Lower leg skin (tissue), 4 donors: Measurements from ENCODE around the gene EPB41. TPM values are rescaled to one million over a fixed set of nuclear protein-coding genes. Genes with fewer than 3 reads are reported as not detected.
"Not testable (repeated sequence)": the region's sequence is repeated elsewhere in the genome, so short reads cannot be mapped to it uniquely, and the experiment has no call there.

Experiments
- DNase-seq, 2 donors: peaks; one replicate each; pipeline ENCODE4 v3.0.0-alpha.2; 2019; ENCODE audit warnings: low spot score in 2 of 2
- H3K4me3 ChIP-seq: fragments of 200-600 bp; sonication (generic); 2 replicates; pipeline ENCODE4 v1.5.1; 2017; ENCODE audit warnings: mild to moderate bottlenecking, low read depth; ENCODE audit not compliant: poor library complexity, severe bottlenecking
- CTCF ChIP-seq, 3 donors: fragments of 450-650 bp; IDR thresholded peaks; one replicate each; pipeline ENCODE4 v1.5.1; 2016; ENCODE audit warnings: antibody characterized with exemption in 3 of 3, mild to moderate bottlenecking in 3 of 3, moderate library complexity in 2 of 3
- POLR2A ChIP-seq, 2 donors: fragments of 450-650 bp; IDR thresholded peaks; one replicate each; pipeline ENCODE4 v1.6.1; 2016 to 2017; ENCODE audit warnings: antibody characterized with exemption in 2 of 2, mild to moderate bottlenecking in 1 of 2, moderate library complexity in 1 of 2
- WGBS, 2 donors: methylation state at CpG; one replicate each; pipeline ENCODE4 v1.1.5; 2018; 5-methylcytosine and 5-hydroxymethylcytosine counted together
- intact Hi-C: fragments of 100-400 bp; cut with DNase I; formaldehyde crosslinking; loops from one replicate; pipeline ENCODE4 v1.15.0; 2023; ENCODE audit warnings: low total_unique reads
- total RNA-seq, 4 donors: library from RNA; depleted of rRNA; stranded (reverse); fragments of >200 nt; gene quantifications; one replicate each; pipeline ENCODE4 v1.1.0, GENCODE V29; 2016

The EPB41 gene
- total RNA-seq, 4 donors from 2014 or later = 41.1 to 60.2 (median 50.3) TPM

GRCh38 chr1:28933277-28933676, 18.9 kb downstream of the EPB41 start:
- 92 to 97% methylated on average over 2 of the region's 2 CpGs for WGBS, 2 donors
- no peak for DNase-seq
- H3K4me3 ChIP-seq = no peak overlapping the region
- intact Hi-C loops = no loop called here
- TF ChIP-seq POLR2A (IDR thresholded peaks at IDR 0.05) (no peak), CTCF (IDR thresholded peaks at IDR 0.05) (no peak)

GRCh38 chr1:28933918-28934317, 19.5 kb downstream of the EPB41 start:
- DNase-seq = no peak
- TF ChIP-seq POLR2A (IDR thresholded peaks at IDR 0.05) = no peak
- no peak for TF ChIP-seq CTCF (IDR thresholded peaks at IDR 0.05)
- intact Hi-C loops = no loop called here
- no peak overlapping the region for H3K4me3 ChIP-seq

GRCh38 chr1:28934676-28935075, 20.3 kb downstream of the EPB41 start:
- WGBS, 2 donors = 92 to 98% methylated on average over 5 of the region's 5 CpGs
- DNase-seq = no peak
- intact Hi-C loops = no loop called here
- no peak overlapping the region for H3K4me3 ChIP-seq
- no peak for TF ChIP-seq POLR2A (IDR thresholded peaks at IDR 0.05)
- no peak for TF ChIP-seq CTCF (IDR thresholded peaks at IDR 0.05)

- H3K4me3 ChIP-seq = no peak overlapping the region
- WGBS, 2 donors = 91 to 97% methylated on average over 5 of the region's 5 CpGs
- no peak for DNase-seq
- TF ChIP-seq CTCF (IDR thresholded peaks at IDR 0.05) = no peak
- no peak for TF ChIP-seq POLR2A (IDR thresholded peaks at IDR 0.05)
- intact Hi-C loops = no loop called here
Observed at GRCh38 chr1:28935293-28935692, 20.9 kb downstream of the EPB41 start.

- no peak for DNase-seq
- TF ChIP-seq POLR2A (IDR thresholded peaks at IDR 0.05) (no peak), CTCF (IDR thresholded peaks at IDR 0.05) (no peak)
- 95 to 96% methylated on average over 1 of the region's 1 CpG for WGBS, 2 donors
- H3K4me3 ChIP-seq = no peak overlapping the region
- intact Hi-C loops = no loop called here
Observed at GRCh38 chr1:28936094-28936493, 21.7 kb downstream of the EPB41 start.

GRCh38 chr1:28936528-28936927, 22.2 kb downstream of the EPB41 start:
- no peak for DNase-seq
- H3K4me3 ChIP-seq = no peak overlapping the region
- no peak for TF ChIP-seq CTCF (IDR thresholded peaks at IDR 0.05)
- TF ChIP-seq POLR2A (IDR thresholded peaks at IDR 0.05) = no peak
- intact Hi-C loops = no loop called here

- H3K4me3 ChIP-seq, intact Hi-C loops, DNase-seq: not testable (repeated sequence)
- 76 to 83% methylated on average over 3 of the region's 3 CpGs for WGBS, 2 donors
Observed at GRCh38 chr1:28943581-28943980, 29.2 kb downstream of the EPB41 start.
